Effector CD8-positive, alpha-beta T cell (primary cell): Measurements from ENCODE around the gene PIGZ.
"Not testable (repeated sequence)": the region's sequence is repeated elsewhere in the genome, so short reads cannot be mapped to it uniquely, and the experiment has no call there.

Source experiments
- DNase-seq: peaks from one replicate; lab custom pipeline; 2025; lab: John Stamatoyannopoulos, UW

PIGZ gene

GRCh38 chr3:196949285-196949619 is 19.4 kb downstream of the PIGZ start:
- DNase-seq, result no peak

GRCh38 chr3:196948442-196949284 is 20.0 kb downstream of the PIGZ start:
- no peak for DNase-seq

GRCh38 chr3:196947860-196948441 is 20.7 kb downstream of the PIGZ start:
- DNase-seq, result no peak

- DNase-seq, result no peak
These were observed 21.3 kb downstream of the PIGZ start for GRCh38 chr3:196947136-196947859.

- DNase-seq, result not testable (repeated sequence)
These were observed 24.4 kb downstream of the PIGZ start for GRCh38 chr3:196944037-196944790.

GRCh38 chr3:196942915-196943277 is 25.7 kb downstream of the PIGZ start:
- no peak for DNase-seq

- DNase-seq, result peak; percentile 98
These were observed 26.3 kb downstream of the PIGZ start, which contains the start of gene NCBP2 for GRCh38 chr3:196942226-196942914. Gene NCBP2, minus strand, starts transcription at chr3:196942528. Its CDS starts 25 bp downstream, at chr3:196942503.

GRCh38 chr3:196941729-196942225 is 26.9 kb downstream of the PIGZ start:
- peak; percentile 56 for DNase-seq

GRCh38 chr3:196938576-196938975 is 30.1 kb downstream of the PIGZ start:
- no peak for DNase-seq

GRCh38 chr3:196938124-196938523 is 30.5 kb downstream of the PIGZ start:
- DNase-seq, result no peak

- DNase-seq, result no peak
These were observed 32.3 kb downstream of the PIGZ start for GRCh38 chr3:196936288-196936687.

- no peak for DNase-seq
These were observed 36.0 kb downstream of the PIGZ start for GRCh38 chr3:196932600-196932999.

- no peak for DNase-seq
These were observed 36.6 kb downstream of the PIGZ start for GRCh38 chr3:196931828-196932587.

- no peak for DNase-seq
These were observed 37.5 kb downstream of the PIGZ start for GRCh38 chr3:196931157-196931556.

GRCh38 chr3:196927571-196928453 is 40.8 kb downstream of the PIGZ start:
- no peak for DNase-seq

- no peak for DNase-seq
These were observed 47.9 kb downstream of the PIGZ start for GRCh38 chr3:196920733-196921132.

- no peak for DNase-seq
These were observed 49.7 kb downstream of the PIGZ start for GRCh38 chr3:196918968-196919367.

GRCh38 chr3:196916995-196917394 is 51.6 kb downstream of the PIGZ start:
- DNase-seq, result no peak

GRCh38 chr3:196916221-196916620 is 52.4 kb downstream of the PIGZ start:
- DNase-seq, result no peak

- DNase-seq, result no peak
These were observed 53.3 kb downstream of the PIGZ start for GRCh38 chr3:196915375-196915774.
